HEK293 (cell line): ENCODE data around the gene BTG1.

Experiments
- CTCF ChIP-seq: fragments of 450-650 bp; formaldehyde crosslinking; IDR thresholded peaks from 2 replicates; pipeline ENCODE4 v1.5.1; 2016; ENCODE audit warnings: missing biosample characterization, missing genetic modification characterization
- KLF1 ChIP-seq: fragments of 450-650 bp; formaldehyde crosslinking; IDR thresholded peaks from 2 replicates; pipeline ENCODE4 v1.5.1; 2016; ENCODE audit warnings: missing biosample characterization, missing genetic modification characterization
- KLF7 ChIP-seq: fragments of 450-650 bp; formaldehyde crosslinking; IDR thresholded peaks from 2 replicates; pipeline ENCODE4 v1.5.1; 2016; ENCODE audit warnings: missing biosample characterization, missing genetic modification characterization, borderline replicate concordance
- MZF1 ChIP-seq: fragments of 450-650 bp; formaldehyde crosslinking; IDR thresholded peaks from 2 replicates; pipeline ENCODE4 v1.5.1; 2017; ENCODE audit warnings: missing biosample characterization, missing genetic modification characterization, borderline replicate concordance
- OSR2 ChIP-seq: fragments of 450-650 bp; formaldehyde crosslinking; IDR thresholded peaks from 2 replicates; pipeline ENCODE4 v1.5.1; 2016; ENCODE audit warnings: missing biosample characterization, missing genetic modification characterization
- OVOL3 ChIP-seq: fragments of 450-650 bp; formaldehyde crosslinking; IDR thresholded peaks from 2 replicates; pipeline ENCODE4 v1.5.1; 2016; ENCODE audit warnings: missing biosample characterization, missing genetic modification characterization
- REST ChIP-seq: fragments of 450-650 bp; formaldehyde crosslinking; IDR thresholded peaks from 2 replicates; pipeline ENCODE4 v1.5.1; 2016; ENCODE audit warnings: missing biosample characterization, missing genetic modification characterization
- ZBTB21 ChIP-seq: fragments of 450-650 bp; formaldehyde crosslinking; IDR thresholded peaks from 2 replicates; pipeline ENCODE4 v1.5.1; 2017; ENCODE audit warnings: missing biosample characterization, missing genetic modification characterization
- ZBTB26 ChIP-seq: fragments of 450-650 bp; formaldehyde crosslinking; optimal IDR thresholded peaks from 2 replicates; pipeline ENCODE3; 2016; ENCODE audit warnings: missing biosample characterization, mild to moderate bottlenecking, missing genetic modification characterization
- ZBTB49 ChIP-seq: fragments of 450-650 bp; formaldehyde crosslinking; IDR thresholded peaks from 2 replicates; pipeline ENCODE4 v1.5.1; 2016; ENCODE audit warnings: missing biosample characterization, missing genetic modification characterization, low read depth
- ZFHX2 ChIP-seq: fragments of 450-650 bp; formaldehyde crosslinking; conservative IDR thresholded peaks from 2 replicates; pipeline ENCODE4 v1.5.1; 2016; ENCODE audit warnings: missing biosample characterization, missing genetic modification characterization
- ZNF138 ChIP-seq: fragments of 450-650 bp; formaldehyde crosslinking; IDR thresholded peaks from 2 replicates; pipeline ENCODE4 v1.5.1; 2016; ENCODE audit warnings: missing biosample characterization, missing genetic modification characterization, borderline replicate concordance
- ZNF146 ChIP-seq: fragments of 450-650 bp; formaldehyde crosslinking; IDR thresholded peaks from 2 replicates; pipeline ENCODE4 v1.5.1; 2016; ENCODE audit warnings: missing biosample characterization, missing genetic modification characterization
- ZNF335 ChIP-seq: fragments of 450-650 bp; formaldehyde crosslinking; conservative IDR thresholded peaks from 2 replicates; pipeline ENCODE4 v1.5.1; 2016; ENCODE audit warnings: missing biosample characterization, missing genetic modification characterization
- ZNF366 ChIP-seq: fragments of 450-650 bp; formaldehyde crosslinking; conservative IDR thresholded peaks from 2 replicates; pipeline ENCODE4 v1.5.1; 2016; ENCODE audit warnings: missing biosample characterization, missing genetic modification characterization
- ZNF398 ChIP-seq: fragments of 450-650 bp; formaldehyde crosslinking; IDR thresholded peaks from 2 replicates; pipeline ENCODE4 v1.5.1; 2017; ENCODE audit warnings: missing biosample characterization, missing genetic modification characterization
- ZNF501 ChIP-seq: fragments of 450-650 bp; formaldehyde crosslinking; IDR thresholded peaks from 2 replicates; pipeline ENCODE4 v1.5.1; 2016; ENCODE audit warnings: missing biosample characterization, missing genetic modification characterization
- ZNF548 ChIP-seq: fragments of 450-650 bp; formaldehyde crosslinking; IDR thresholded peaks from 2 replicates; pipeline ENCODE4 v1.5.1; 2016; ENCODE audit warnings: missing biosample characterization, missing genetic modification characterization
- ZNF560 ChIP-seq: fragments of 450-650 bp; formaldehyde crosslinking; IDR thresholded peaks from 2 replicates; pipeline ENCODE4 v1.5.1; 2017; ENCODE audit warnings: missing biosample characterization, missing genetic modification characterization, borderline replicate concordance
- ZNF596 ChIP-seq: fragments of 450-650 bp; IDR thresholded peaks from 2 replicates; pipeline ENCODE4 v1.5.0; 2018; ENCODE audit warnings: missing biosample characterization, mild to moderate bottlenecking, missing genetic modification characterization, moderate library complexity
- ZNF600 ChIP-seq: fragments of 450-650 bp; formaldehyde crosslinking; IDR thresholded peaks from 2 replicates; pipeline ENCODE4 v1.5.1; 2016; ENCODE audit warnings: missing biosample characterization, missing genetic modification characterization
- ZNF677 ChIP-seq: fragments of 450-650 bp; IDR thresholded peaks from 2 replicates; pipeline ENCODE4 v1.5.0; 2018; ENCODE audit warnings: missing biosample characterization, mild to moderate bottlenecking, missing genetic modification characterization, moderate library complexity
- ZNF707 ChIP-seq: fragments of 450-650 bp; formaldehyde crosslinking; IDR thresholded peaks from 2 replicates; pipeline ENCODE4 v1.5.1; 2016; ENCODE audit warnings: missing biosample characterization, missing genetic modification characterization
- ZNF777 ChIP-seq: fragments of 450-650 bp; formaldehyde crosslinking; IDR thresholded peaks from 2 replicates; pipeline ENCODE4 v1.5.1; 2017; ENCODE audit warnings: missing biosample characterization, missing genetic modification characterization, borderline replicate concordance
- ZNF830 ChIP-seq: fragments of 450-650 bp; IDR thresholded peaks from 2 replicates; pipeline ENCODE4 v1.5.0; 2018; ENCODE audit warnings: missing biosample characterization, missing genetic modification characterization, low read depth, mild to moderate bottlenecking, moderate library complexity
- ZSCAN4 ChIP-seq: fragments of 450-650 bp; formaldehyde crosslinking; IDR thresholded peaks from 2 replicates; pipeline ENCODE4 v1.5.1; 2017; ENCODE audit warnings: missing biosample characterization, missing genetic modification characterization
- ZXDB ChIP-seq: fragments of 450-650 bp; formaldehyde crosslinking; IDR thresholded peaks from 2 replicates; pipeline ENCODE4 v1.5.1; 2016; ENCODE audit warnings: missing biosample characterization, missing genetic modification characterization

BTG1 gene

GRCh38 chr12:92144631-92145480 is 790 bp downstream of the BTG1 start (continued):
- TF ChIP-seq ZNF707 = no peak
- peak; percentile 81 for TF ChIP-seq ZXDB (tag by site-specific recombination)
- peak; percentile 60; the same call in 1 of the 2 replicates for TF ChIP-seq ZNF366
- TF ChIP-seq ZNF596 = no peak
- no peak for TF ChIP-seq MZF1
- peak; percentile 86; the same call in 1 of the 2 replicates for TF ChIP-seq KLF7 (tag by site-specific recombination)
- peak; percentile 64 for TF ChIP-seq ZNF398 (tag by site-specific recombination)
- TF ChIP-seq ZNF501 (tag by site-specific recombination) = peak; percentile 61; the same call in 1 of the 2 replicates
- peak; percentile 62 for TF ChIP-seq ZNF335
- peak; percentile 72 for TF ChIP-seq ZBTB26 (tag by site-specific recombination)
- TF ChIP-seq ZBTB21 (tag by site-specific recombination) = no peak
- TF ChIP-seq ZNF677 (tag by site-specific recombination) = no peak
- 0 out of 2 replicates have a peak, but pooled peaks have one; percentile 11 for TF ChIP-seq ZFHX2
- peak; percentile 58; the same call in 1 of the 2 replicates for TF ChIP-seq ZNF777 (tag by site-specific recombination)
- no peak for TF ChIP-seq ZNF138 (tag by site-specific recombination)
- TF ChIP-seq ZNF560 (tag by site-specific recombination) = no peak
- TF ChIP-seq KLF1 = peak; percentile 96
- TF ChIP-seq ZNF600 (tag by site-specific recombination) = peak; percentile 53; the same call in 1 of the 2 replicates
- TF ChIP-seq CTCF (tag by site-specific recombination) = peak; percentile 95
- 0 out of 2 replicates have a peak, but pooled peaks have one; percentile 2 for TF ChIP-seq ZNF146 (tag by site-specific recombination)
- 0 out of 2 replicates have a peak, but pooled peaks have one; percentile 20 for TF ChIP-seq ZSCAN4
- no peak for TF ChIP-seq ZBTB49
- TF ChIP-seq ZNF548 = no peak
- TF ChIP-seq REST (tag by site-specific recombination) = 0 out of 2 replicates have a peak, but pooled peaks have one; percentile 18
- no peak for TF ChIP-seq ZNF830 (tag by site-specific recombination)
- TF ChIP-seq OSR2 (tag by site-specific recombination) = peak; percentile 64
- TF ChIP-seq OVOL3 (tag by site-specific recombination) = peak; percentile 32; the same call in 1 of the 2 replicates
